Lung (tissue), 12 donors: ENCODE data around the gene C2CD2. TPM values are rescaled to one million over a fixed set of nuclear protein-coding genes. Genes with fewer than 3 reads are reported as not detected.
"Not testable (repeated sequence)": the region's sequence is repeated elsewhere in the genome, so short reads cannot be mapped to it uniquely, and the experiment has no call there.

Source experiments
- ATAC-seq: fragments of 200-7000 bp; cut with Tn5 transposase; one replicate; pipeline ENCODE4 v1.9.1; 2020; ENCODE audit warnings: moderate number of reproducible peaks; ENCODE audit not compliant: insufficient read depth, low FRiP score
- DNase-seq, 3 donors: peaks; one replicate each; pipeline ENCODE4 v3.0.0-alpha.2; 2013 to 2017
- H3K27ac ChIP-seq, 2 donors: one replicate each; pipeline ENCODE4 v1.5.1; 2013; ENCODE audit warnings: mild to moderate bottlenecking in 2 of 2, moderate library complexity in 2 of 2, control low read depth in 1 of 2, inconsistent platforms in 1 of 2, low read depth in 1 of 2, low read length in 1 of 2
- H3K27me3 ChIP-seq, 3 donors: one replicate each; pipeline ENCODE4 v1.5.1; 2013; ENCODE audit warnings: low read length in 2 of 3; ENCODE audit not compliant: control insufficient read depth in 3 of 3, insufficient read depth in 3 of 3
- H3K36me3 ChIP-seq, 4 donors: one replicate each; pipeline ENCODE4 v1.5.1; 2013; ENCODE audit warnings: low read length in 4 of 4, mild to moderate bottlenecking in 1 of 4, moderate library complexity in 1 of 4; ENCODE audit not compliant: control insufficient read depth in 4 of 4, insufficient read depth in 4 of 4
- H3K4me1 ChIP-seq, 5 donors: one replicate each; pipeline ENCODE4 v1.5.1; 2013; ENCODE audit warnings: low read length in 5 of 5, mild to moderate bottlenecking in 2 of 5, moderate library complexity in 1 of 5; ENCODE audit not compliant: control insufficient read depth in 5 of 5, insufficient read depth in 5 of 5
- H3K4me3 ChIP-seq: one replicate; pipeline ENCODE4 v1.5.1; 2013; ENCODE audit warnings: mild to moderate bottlenecking, control low read depth, moderate library complexity
- H3K9ac ChIP-seq, 2 donors: one replicate each; pipeline ENCODE4 v1.5.1; 2013; ENCODE audit warnings: low read length in 2 of 2, control low read depth in 1 of 2; ENCODE audit not compliant: insufficient read depth in 1 of 2
- H3K9me3 ChIP-seq, 4 donors: one replicate each; pipeline ENCODE4 v1.5.1; 2013; ENCODE audit warnings: low read length in 3 of 4, mild to moderate bottlenecking in 1 of 4, moderate library complexity in 1 of 4; ENCODE audit not compliant: control insufficient read depth in 4 of 4, insufficient read depth in 3 of 4
- WGBS, 2 donors: extraction: QIAGEN DNeasy Blood & Tissue Kit; methylation state at CpG; one replicate each; pipeline ENCODE4 v1.1.7; 2013; 5-methylcytosine and 5-hydroxymethylcytosine counted together
- polyA plus RNA-seq, 2 donors: library from polyadenylated mRNA; stranded (reverse); fragments of 200-250 nt; gene quantifications; one replicate each; pipeline ENCODE4 v1.2.1, GENCODE V29; 2013
- total RNA-seq, 2 donors: library from RNA; depleted of rRNA in 1 of 2; stranded (reverse); fragments of >200 nt in 1 of 2; gene quantifications; one replicate each; pipeline ENCODE4 v1.2.1, GENCODE V29; 2014 to 2021
- TF ChIP-seq, protein P1 (sequence below): IDR thresholded peaks from 2 replicates; pipeline ENCODE4 v1.5.1; 2012; ENCODE audit warnings: mild to moderate bottlenecking; ENCODE audit errors: control extremely low read depth, extremely low read depth
- donor health status: control.
- donor health status: control.
- donor health status: Bipolar disorder and iron deficiency.
- donor health status: healthy.
- donor health status: DM: yes; HTN: yes; CAD: no.

The C2CD2 gene
- total and polyA plus RNA-seq, 4 donors, result 7.0 to 19.5 (median 12.2) TPM

GRCh38 chr21:42001781-42002180, 48.0 kb upstream of the C2CD2 start:
- DNase-seq (no peak), ATAC-seq (no peak)
- Histone ChIP-seq H3K9me3 (no peaks in the 10 kb centered on the region), H3K4me3 (no peak overlapping the region), H3K27ac (no peak overlapping the region), H3K36me3 (peaks cover under 1 to 8% (median 3%) of the 10 kb centered on the region in 4 donors), H3K4me1 (no peaks in the 10 kb centered on the region), H3K27me3 (no peaks in the 10 kb centered on the region), H3K9ac (no peak overlapping the region)
- TF ChIP-seq, protein P1, sequence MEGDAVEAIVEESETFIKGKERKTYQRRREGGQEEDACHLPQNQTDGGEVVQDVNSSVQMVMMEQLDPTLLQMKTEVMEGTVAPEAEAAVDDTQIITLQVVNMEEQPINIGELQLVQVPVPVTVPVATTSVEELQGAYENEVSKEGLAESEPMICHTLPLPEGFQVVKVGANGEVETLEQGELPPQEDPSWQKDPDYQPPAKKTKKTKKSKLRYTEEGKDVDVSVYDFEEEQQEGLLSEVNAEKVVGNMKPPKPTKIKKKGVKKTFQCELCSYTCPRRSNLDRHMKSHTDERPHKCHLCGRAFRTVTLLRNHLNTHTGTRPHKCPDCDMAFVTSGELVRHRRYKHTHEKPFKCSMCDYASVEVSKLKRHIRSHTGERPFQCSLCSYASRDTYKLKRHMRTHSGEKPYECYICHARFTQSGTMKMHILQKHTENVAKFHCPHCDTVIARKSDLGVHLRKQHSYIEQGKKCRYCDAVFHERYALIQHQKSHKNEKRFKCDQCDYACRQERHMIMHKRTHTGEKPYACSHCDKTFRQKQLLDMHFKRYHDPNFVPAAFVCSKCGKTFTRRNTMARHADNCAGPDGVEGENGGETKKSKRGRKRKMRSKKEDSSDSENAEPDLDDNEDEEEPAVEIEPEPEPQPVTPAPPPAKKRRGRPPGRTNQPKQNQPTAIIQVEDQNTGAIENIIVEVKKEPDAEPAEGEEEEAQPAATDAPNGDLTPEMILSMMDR, result no peak
- 93 to 98% methylated on average over 2 of the region's 2 CpGs for WGBS, 2 donors

DNA sequence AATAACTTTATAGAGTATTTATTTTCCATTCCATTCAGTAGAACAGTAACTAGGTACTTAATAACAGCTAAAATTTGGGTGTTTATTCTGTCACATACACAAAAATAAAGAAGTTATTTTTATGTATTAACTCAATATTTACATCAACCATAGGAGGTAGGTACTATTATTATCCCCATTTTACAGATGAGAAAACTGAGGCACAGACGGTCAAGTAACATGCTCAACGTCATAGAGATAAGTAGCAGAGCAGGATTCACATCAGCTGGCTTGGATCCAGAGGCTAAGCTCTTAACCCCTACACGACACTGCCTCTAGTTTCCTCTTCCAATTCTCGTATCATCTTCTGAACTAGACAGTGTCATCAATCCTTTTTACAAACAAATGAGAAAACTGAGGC, 47.1 kb upstream of the C2CD2 start:
- ATAC-seq, result no peak

DNA sequence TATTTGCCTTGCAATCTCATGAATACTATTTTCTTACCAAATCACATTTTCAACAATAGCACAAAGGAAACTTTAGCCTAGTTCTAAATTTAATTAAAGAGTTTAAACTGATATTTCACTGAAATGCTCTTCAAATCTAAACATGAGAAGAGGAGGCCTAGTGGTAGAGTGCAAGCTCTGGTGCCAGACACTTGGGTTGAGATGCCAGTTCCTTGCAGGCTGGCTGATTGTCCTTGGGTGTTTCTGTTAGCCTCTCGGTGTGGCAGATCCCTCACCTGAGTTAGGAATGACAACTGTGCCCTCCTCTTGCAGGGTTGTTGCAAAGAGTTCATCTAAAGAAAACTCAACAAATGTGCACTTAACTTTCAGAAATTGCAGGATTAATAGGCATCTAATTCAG, 43.8 kb upstream of the C2CD2 start:
- Histone ChIP-seq H3K4me1 (no peaks in the 10 kb centered on the region), H3K9ac (no peak overlapping the region), H3K4me3 (no peak overlapping the region), H3K36me3 (peaks cover 2 to 18% (median 13%) of the 10 kb centered on the region in 4 donors), H3K27ac (no peak overlapping the region), H3K27me3 (no peaks in the 10 kb centered on the region), H3K9me3 (peaks cover 0 to 3% (median 1%) of the 10 kb centered on the region in 4 donors)
- DNase-seq, result no peak
- 78 to 85% methylated on average over 1 of the region's 1 CpG for WGBS, 2 donors
- ATAC-seq, result no peak
- TF ChIP-seq, protein P1, result no peak

More for the DNA sequence above, 47.1 kb upstream of the C2CD2 start:
- no peak overlapping the region for H3K9ac ChIP-seq
- no peaks in the 10 kb centered on the region for H3K27me3 ChIP-seq
- H3K27ac ChIP-seq, result no peak overlapping the region
- TF ChIP-seq, protein P1, result no peak
- H3K4me1 ChIP-seq, result no peaks in the 10 kb centered on the region
- peaks cover 2 to 8% (median 3%) of the 10 kb centered on the region in 4 donors for H3K36me3 ChIP-seq
- H3K9me3 ChIP-seq, result peaks cover 0 to 3% (median 0%) of the 10 kb centered on the region in 4 donors
- no peak for DNase-seq
- 94% methylated on average over 4 of the region's 4 CpGs for WGBS, 2 donors
- H3K4me3 ChIP-seq, result no peak overlapping the region

DNA sequence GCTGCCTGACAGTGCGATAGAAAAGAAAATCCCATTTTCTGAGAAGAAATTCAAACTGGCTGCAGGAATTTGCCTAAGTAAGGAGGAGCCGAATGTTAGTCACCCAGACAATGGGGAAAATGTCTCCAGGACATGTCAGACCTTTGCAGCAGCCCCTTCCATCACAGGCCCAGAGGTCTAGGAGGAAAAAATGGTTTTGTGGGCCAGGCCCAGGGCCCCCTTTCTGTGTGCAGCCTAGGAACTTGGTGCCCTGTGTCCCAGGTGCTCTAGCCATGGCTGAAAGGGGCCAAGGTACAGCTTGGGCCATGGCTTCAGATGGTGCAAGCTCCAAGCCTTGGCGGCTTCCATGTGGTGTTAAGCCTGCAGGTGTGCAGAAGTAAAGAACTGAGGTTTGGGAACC, 41.8 kb upstream of the C2CD2 start:
- ATAC-seq, result no peak
- peaks cover 0 to 3% (median 1%) of the 10 kb centered on the region in 4 donors for H3K9me3 ChIP-seq
- peaks cover 0 to 28% (median 25%) of the 10 kb centered on the region in 4 donors for H3K36me3 ChIP-seq
- DNase-seq, result no peak
- H3K4me3 ChIP-seq, result no peak overlapping the region
- TF ChIP-seq, protein P1, result no peak
- H3K27ac ChIP-seq, result no peak overlapping the region
- H3K4me1 ChIP-seq, result no peaks in the 10 kb centered on the region
- H3K9ac ChIP-seq, result no peak overlapping the region
- no peaks in the 10 kb centered on the region for H3K27me3 ChIP-seq
- 98 to 100% methylated on average over 3 of the region's 3 CpGs for WGBS, 2 donors

GRCh38 chr21:41994613-41995012, 40.8 kb upstream of the C2CD2 start:
- H3K27ac ChIP-seq, H3K9ac ChIP-seq, DNase-seq, H3K9me3 ChIP-seq, ATAC-seq, H3K27me3 ChIP-seq, H3K4me3 ChIP-seq, H3K4me1 ChIP-seq: not testable (repeated sequence)
- WGBS, 2 donors, result 51 to 97% methylated on average over 5 of the region's 5 CpGs
- H3K36me3 ChIP-seq, result peaks cover 0 to 28% (median 24%) of the 10 kb centered on the region in 4 donors
